GM10248 (cell line): ENCODE data around the gene CSTA.

ENCODE experiments used
- CTCF ChIA-PET: fragments of 300-600 bp; sonication (Branson Sonifier 250); formaldehyde crosslinking; extraction: SDS; loops from one replicate; lab custom pipeline; 2021; ENCODE audit warnings: antibody characterized with exemption; lab: Yijun Ruan, JAX
- POLR2A ChIA-PET: fragments of 350-650 bp; sonication (Branson Sonifier 250); formaldehyde crosslinking; extraction: SDS; loops from one replicate; lab custom pipeline; 2020; ENCODE audit warnings: antibody characterized with exemption; lab: Yijun Ruan, JAX
- DNase-seq: peaks from one replicate; pipeline ENCODE4 v3.0.0; 2012; ENCODE audit errors: extremely low spot score
- CTCF ChIP-seq: IDR thresholded peaks from 2 replicates; pipeline ENCODE4 v1.5.1; 2012; ENCODE audit warnings: mild to moderate bottlenecking, low read depth; ENCODE audit errors: extremely low read depth, missing control alignments, control extremely low read depth

Gene CSTA

DNA sequence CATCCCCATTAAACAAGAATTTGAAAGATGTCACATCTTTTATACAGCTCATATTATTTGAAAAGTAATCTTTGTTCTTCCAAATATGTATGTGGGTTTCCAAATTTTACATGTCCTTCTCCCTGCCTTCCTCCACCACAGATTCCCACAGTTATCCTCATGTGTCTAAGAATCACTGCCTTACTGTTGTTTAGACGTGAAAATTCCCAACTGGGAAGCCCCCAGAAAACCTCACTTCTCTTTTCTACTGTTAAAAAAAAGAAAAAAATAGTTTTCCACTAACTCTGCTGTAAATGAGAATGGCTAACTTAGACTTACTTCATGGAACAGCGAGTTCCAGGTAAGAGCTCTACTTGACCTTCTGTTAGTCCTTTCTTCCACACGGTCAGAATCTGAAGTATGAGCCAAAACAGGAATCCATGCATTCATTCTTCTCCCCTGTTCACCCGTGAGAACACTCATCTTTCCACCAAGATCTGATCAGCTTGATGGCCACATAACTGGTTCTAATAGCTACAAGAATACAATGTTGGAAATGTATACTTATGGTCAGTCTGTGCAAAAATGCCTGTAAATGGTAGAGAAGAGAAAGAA, 17.9 kb upstream of the CSTA start:
- CTCF ChIA-PET: interaction anchor here (1.0 to 3.4 kb wide), 15 partner anchors 8 to 311 kb away, joined by 3 to 20 read pairs (median 7); partner anchors contain the start of gene FAM162A
- TF ChIP-seq CTCF: no peak
- POLR2A ChIA-PET: no interaction called here
- DNase-seq: no peak

DNA sequence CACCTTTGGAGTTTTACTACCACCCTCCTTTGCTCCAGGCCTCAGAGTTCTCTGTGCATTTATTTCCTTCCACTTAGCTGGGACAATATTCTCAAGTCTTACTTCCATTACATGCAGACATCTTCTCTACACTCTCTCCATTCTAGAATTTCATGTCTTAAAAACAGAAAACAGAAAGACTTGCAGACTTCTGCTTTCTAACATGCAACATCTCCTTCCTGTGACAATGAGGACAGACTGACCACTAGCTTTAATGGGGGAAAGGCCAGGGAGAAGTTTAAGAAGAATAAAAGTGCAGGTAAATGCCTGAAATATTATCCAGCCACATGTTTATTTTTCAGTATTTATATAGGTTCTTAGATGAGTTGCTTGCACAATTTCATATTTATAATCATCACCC, 17.1 kb upstream of the CSTA start:
- ChIA-PET POLR2A (no interaction called here), CTCF (interaction anchor here (1.0 to 3.4 kb wide), 8 partner anchors 9 to 206 kb away, joined by 3 to 20 read pairs (median 9); no protein-coding TSS in a partner anchor)
- no peak for DNase-seq
- no peak for TF ChIP-seq CTCF

DNA sequence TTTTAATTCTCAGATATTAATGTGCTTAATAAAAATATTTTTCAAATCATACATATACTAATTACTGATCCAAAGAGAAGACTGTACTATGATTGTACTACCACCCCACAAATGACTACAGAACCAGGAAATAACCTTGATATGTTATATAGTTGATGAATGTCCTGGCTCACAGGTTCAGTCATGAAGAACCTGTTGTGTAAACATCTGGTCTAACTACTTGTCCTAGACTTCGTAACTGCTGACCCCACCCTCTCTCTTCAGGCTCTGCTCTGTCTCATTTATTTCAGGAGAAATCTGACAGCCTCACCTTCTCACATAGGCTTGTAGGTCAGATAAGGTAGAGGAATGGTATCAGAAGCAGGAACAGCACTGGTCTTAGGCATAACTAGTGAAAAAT, 14.7 kb upstream of the CSTA start:
- no peak for TF ChIP-seq CTCF
- ChIA-PET CTCF (no interaction called here), POLR2A (no interaction called here)
- no peak for DNase-seq

DNA sequence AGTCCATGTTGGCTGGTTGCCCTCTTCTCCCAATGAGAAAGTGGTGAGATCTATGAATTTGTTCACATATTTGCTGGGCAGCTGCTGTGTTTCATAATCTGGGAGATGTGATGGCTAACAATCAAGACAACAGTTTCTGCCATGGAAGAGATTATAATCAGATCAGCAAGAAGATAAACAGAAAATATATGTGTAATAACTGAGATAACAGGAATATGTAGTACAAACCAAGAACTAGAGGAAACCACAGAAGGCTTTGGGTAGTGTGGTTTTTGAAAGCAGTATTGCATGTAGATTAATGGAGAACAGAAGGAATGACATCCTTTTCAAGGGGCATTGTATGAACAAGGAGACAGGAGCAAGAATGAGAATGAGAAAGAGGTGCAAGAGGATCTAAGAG, 12.2 kb upstream of the CSTA start:
- no peak for TF ChIP-seq CTCF
- POLR2A ChIA-PET: no interaction called here
- no peak for DNase-seq
- CTCF ChIA-PET: interaction anchor here (0.7 to 2.4 kb wide), 7 partner anchors 12 to 767 kb away, joined by 3 to 15 read pairs (median 3); partner anchors contain the start of genes FAM162A and POLQ

GRCh38 chr3:122313281-122313680, 11.8 kb upstream of the CSTA start:
- no peak for TF ChIP-seq CTCF
- POLR2A ChIA-PET: no interaction called here
- no peak for DNase-seq
- CTCF ChIA-PET: interaction anchor here (0.7 to 2.4 kb wide), 9 partner anchors 13 to 768 kb away, joined by 3 to 15 read pairs (median 3); partner anchors contain the start of genes FAM162A and POLQ

DNA sequence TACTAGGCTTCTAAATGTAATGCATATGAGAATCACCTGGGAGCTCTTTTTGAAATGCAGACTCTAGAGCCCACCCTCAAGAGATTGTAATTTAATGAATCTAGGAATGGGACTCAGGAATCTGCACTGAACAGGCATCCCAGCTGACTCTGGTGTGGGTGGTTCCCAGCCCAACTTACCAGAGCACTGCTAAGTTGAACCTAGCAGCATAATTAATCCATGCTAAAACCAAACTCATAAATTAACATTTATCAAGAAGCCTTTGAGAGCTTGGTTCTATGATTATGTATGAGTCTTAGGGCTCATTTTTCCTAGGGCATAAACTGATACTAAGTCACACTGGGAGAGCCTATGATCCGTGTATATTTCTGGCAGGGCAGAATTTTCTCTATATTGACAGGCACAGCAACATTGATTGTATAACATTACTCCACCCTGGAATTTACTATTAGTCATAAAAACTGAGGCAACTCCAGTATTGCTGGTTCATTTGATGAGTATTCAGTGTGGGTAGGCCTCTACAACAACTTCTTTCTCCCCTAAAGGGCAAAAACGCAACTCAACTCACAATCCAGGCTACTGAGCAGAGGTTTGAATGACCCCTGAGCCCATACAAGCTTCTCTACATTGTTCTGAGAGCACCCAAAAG, 10.7 kb upstream of the CSTA start:
- no peak for TF ChIP-seq CTCF
- no peak for DNase-seq
- ChIA-PET POLR2A (no interaction called here), CTCF (interaction anchor here (1.0 to 3.1 kb wide), 10 partner anchors 8 to 769 kb away, joined by 3 to 15 read pairs (median 4); partner anchors contain the start of gene POLQ)
